HEK293 (cell line): ENCODE results near the gene PCCA.

ENCODE experiments used
- GLI2 ChIP-seq: fragments of 450-650 bp; formaldehyde crosslinking; IDR thresholded peaks from 2 replicates; pipeline ENCODE4; 2017; ENCODE audit warnings: missing biosample characterization, missing genetic modification characterization, low read depth, borderline replicate concordance
- MZF1 ChIP-seq: fragments of 450-650 bp; formaldehyde crosslinking; IDR thresholded peaks from 2 replicates; pipeline ENCODE4 v1.5.1; 2017; ENCODE audit warnings: missing biosample characterization, missing genetic modification characterization, borderline replicate concordance
- ZFP41 ChIP-seq: fragments of 450-650 bp; formaldehyde crosslinking; IDR thresholded peaks from 2 replicates; pipeline ENCODE4 v1.5.1; 2016; ENCODE audit warnings: missing biosample characterization, missing genetic modification characterization, borderline replicate concordance
- ZNF138 ChIP-seq: fragments of 450-650 bp; formaldehyde crosslinking; IDR thresholded peaks from 2 replicates; pipeline ENCODE4 v1.5.1; 2016; ENCODE audit warnings: missing biosample characterization, missing genetic modification characterization, borderline replicate concordance
- ZNF174 ChIP-seq: fragments of 450-650 bp; formaldehyde crosslinking; IDR thresholded peaks from 2 replicates; pipeline ENCODE4 v1.5.0; 2017; ENCODE audit warnings: missing biosample characterization, mild to moderate bottlenecking, missing genetic modification characterization
- ZNF404 ChIP-seq: fragments of 450-650 bp; formaldehyde crosslinking; IDR thresholded peaks from 2 replicates; pipeline ENCODE4 v1.5.1; 2017; ENCODE audit warnings: missing biosample characterization, missing genetic modification characterization
- ZNF423 ChIP-seq: fragments of 450-650 bp; formaldehyde crosslinking; IDR thresholded peaks from 2 replicates; pipeline ENCODE4 v1.5.1; 2016; ENCODE audit warnings: missing biosample characterization, missing genetic modification characterization
- ZNF530 ChIP-seq: fragments of 450-650 bp; formaldehyde crosslinking; IDR thresholded peaks from 2 replicates; pipeline ENCODE4 v1.5.1; 2016; ENCODE audit warnings: low read depth, missing biosample characterization, missing genetic modification characterization
- ZSCAN23 ChIP-seq: fragments of 450-650 bp; formaldehyde crosslinking; IDR thresholded peaks from 2 replicates; pipeline ENCODE4 v1.5.1; 2016; ENCODE audit warnings: missing biosample characterization, missing genetic modification characterization
- TF ChIP-seq, protein P1 (sequence below): fragments of 450-650 bp; formaldehyde crosslinking; IDR thresholded peaks from 2 replicates; pipeline ENCODE4 v1.5.1; 2017; ENCODE audit warnings: missing biosample characterization, mild to moderate bottlenecking, missing genetic modification characterization, moderate library complexity
- TF ChIP-seq, protein P2 (sequence below): fragments of 450-650 bp; formaldehyde crosslinking; IDR thresholded peaks from 2 replicates; pipeline ENCODE4 v1.5.1; 2016; ENCODE audit warnings: missing biosample characterization, missing genetic modification characterization
- TF ChIP-seq, protein P3 (sequence below): fragments of 450-650 bp; formaldehyde crosslinking; IDR thresholded peaks from 2 replicates; pipeline ENCODE4 v1.5.1; 2016; ENCODE audit warnings: missing biosample characterization, missing genetic modification characterization

DNA sequence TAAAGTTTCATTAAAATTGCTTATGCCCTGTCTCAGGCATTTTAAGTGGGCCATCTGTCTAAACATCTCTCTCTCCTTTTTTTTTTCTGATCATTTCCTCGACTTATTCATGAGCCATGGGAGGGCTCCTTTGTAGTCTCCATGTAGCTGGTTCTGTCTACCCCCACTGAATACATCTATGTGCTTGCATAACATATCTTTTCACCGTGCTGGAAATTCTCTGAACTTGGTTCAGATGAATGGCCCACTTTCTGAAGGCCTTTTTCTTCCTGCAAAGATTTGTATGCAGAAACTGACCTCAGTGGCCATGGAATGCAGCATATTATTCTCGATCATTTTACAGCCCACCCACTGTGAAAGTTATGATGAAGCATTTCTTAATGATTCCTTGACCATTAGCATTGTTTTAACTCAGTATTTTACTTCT is 274.4 kb downstream of the PCCA start:
- TF ChIP-seq, protein P1, sequence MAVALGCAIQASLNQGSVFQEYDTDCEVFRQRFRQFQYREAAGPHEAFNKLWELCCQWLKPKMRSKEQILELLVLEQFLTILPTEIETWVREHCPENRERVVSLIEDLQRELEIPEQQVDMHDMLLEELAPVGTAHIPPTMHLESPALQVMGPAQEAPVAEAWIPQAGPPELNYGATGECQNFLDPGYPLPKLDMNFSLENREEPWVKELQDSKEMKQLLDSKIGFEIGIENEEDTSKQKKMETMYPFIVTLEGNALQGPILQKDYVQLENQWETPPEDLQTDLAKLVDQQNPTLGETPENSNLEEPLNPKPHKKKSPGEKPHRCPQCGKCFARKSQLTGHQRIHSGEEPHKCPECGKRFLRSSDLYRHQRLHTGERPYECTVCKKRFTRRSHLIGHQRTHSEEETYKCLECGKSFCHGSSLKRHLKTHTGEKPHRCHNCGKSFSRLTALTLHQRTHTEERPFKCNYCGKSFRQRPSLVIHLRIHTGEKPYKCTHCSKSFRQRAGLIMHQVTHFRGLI (tag by site-specific recombination) = no peak
- TF ChIP-seq, protein P2, sequence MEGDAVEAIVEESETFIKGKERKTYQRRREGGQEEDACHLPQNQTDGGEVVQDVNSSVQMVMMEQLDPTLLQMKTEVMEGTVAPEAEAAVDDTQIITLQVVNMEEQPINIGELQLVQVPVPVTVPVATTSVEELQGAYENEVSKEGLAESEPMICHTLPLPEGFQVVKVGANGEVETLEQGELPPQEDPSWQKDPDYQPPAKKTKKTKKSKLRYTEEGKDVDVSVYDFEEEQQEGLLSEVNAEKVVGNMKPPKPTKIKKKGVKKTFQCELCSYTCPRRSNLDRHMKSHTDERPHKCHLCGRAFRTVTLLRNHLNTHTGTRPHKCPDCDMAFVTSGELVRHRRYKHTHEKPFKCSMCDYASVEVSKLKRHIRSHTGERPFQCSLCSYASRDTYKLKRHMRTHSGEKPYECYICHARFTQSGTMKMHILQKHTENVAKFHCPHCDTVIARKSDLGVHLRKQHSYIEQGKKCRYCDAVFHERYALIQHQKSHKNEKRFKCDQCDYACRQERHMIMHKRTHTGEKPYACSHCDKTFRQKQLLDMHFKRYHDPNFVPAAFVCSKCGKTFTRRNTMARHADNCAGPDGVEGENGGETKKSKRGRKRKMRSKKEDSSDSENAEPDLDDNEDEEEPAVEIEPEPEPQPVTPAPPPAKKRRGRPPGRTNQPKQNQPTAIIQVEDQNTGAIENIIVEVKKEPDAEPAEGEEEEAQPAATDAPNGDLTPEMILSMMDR (tag by site-specific recombination) = no peak
- TF ChIP-seq ZNF174 (tag by site-specific recombination) (no peak), ZNF138 (tag by site-specific recombination) (no peak), MZF1 (no peak), ZNF530 (no peak), GLI2 (tag by site-specific recombination) (no peak), ZNF404 (tag by site-specific recombination) (no peak), ZFP41 (tag by site-specific recombination) (no peak), ZNF423 (tag by site-specific recombination) (no peak), ZSCAN23 (tag by site-specific recombination) (no peak)
- TF ChIP-seq, protein P3, sequence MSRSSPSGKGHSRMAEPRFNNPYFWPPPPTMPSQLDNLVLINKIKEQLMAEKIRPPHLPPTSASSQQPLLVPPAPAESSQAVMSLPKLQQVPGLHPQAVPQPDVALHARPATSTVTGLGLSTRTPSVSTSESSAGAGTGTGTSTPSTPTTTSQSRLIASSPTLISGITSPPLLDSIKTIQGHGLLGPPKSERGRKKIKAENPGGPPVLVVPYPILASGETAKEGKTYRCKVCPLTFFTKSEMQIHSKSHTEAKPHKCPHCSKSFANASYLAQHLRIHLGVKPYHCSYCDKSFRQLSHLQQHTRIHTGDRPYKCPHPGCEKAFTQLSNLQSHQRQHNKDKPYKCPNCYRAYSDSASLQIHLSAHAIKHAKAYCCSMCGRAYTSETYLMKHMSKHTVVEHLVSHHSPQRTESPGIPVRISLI (tag by site-specific recombination) = no peak
